HEK293 (cell line): Measurements from ENCODE around the gene SCIMP.
"Not testable (repeated sequence)": the region's sequence is repeated elsewhere in the genome, so short reads cannot be mapped to it uniquely, and the experiment has no call there.

ENCODE experiments used
- CTCF ChIA-PET: fragments of 350-600 bp; formaldehyde crosslinking; extraction: SDS; loops from one replicate; lab custom pipeline; 2021; ENCODE audit warnings: antibody characterized with exemption; lab: Yijun Ruan, JAX
- POLR2A ChIA-PET: fragments of 300-600 bp; formaldehyde crosslinking; extraction: SDS; loops from one replicate; lab custom pipeline; 2020; ENCODE audit warnings: antibody characterized with exemption, inconsistent platforms; lab: Yijun Ruan, JAX
- H3K27ac ChIP-seq: fragments of 200-500 bp; sonication (Bioruptor generic); 2 replicates; pipeline ENCODE4 v1.5.1; 2014; ENCODE audit warnings: low read depth, low read length, control low read depth, inconsistent platforms; ENCODE audit errors: extremely low read depth
- H3K36me3 ChIP-seq, 2 experiments: fragments of 200-500 bp in 1 of 2; sonication (Bioruptor generic) in 1 of 2; 1 replicate in 1 of 2; 2 replicates in 1 of 2; pipeline ENCODE4 v1.5.1; 2014 to 2017; ENCODE audit warnings: inconsistent platforms in 2 of 2, low read length in 2 of 2; ENCODE audit not compliant: control insufficient read depth in 2 of 2, insufficient read depth in 1 of 2
- H3K4me1 ChIP-seq: fragments of 200-500 bp; sonication (Bioruptor generic); 2 replicates; pipeline ENCODE4 v1.5.1; 2014; ENCODE audit warnings: mild to moderate bottlenecking, low read length, inconsistent platforms; ENCODE audit not compliant: control insufficient read depth, insufficient read depth
- H3K4me3 ChIP-seq: 2 replicates; pipeline ENCODE4 v1.5.1; 2011; ENCODE audit warnings: low read depth, mild to moderate bottlenecking, control low read depth, low read length, moderate library complexity
- H3K9me3 ChIP-seq: fragments of 200-500 bp; sonication (Bioruptor generic); 2 replicates; pipeline ENCODE4 v1.5.1; 2014; ENCODE audit warnings: low read depth, low read length, inconsistent platforms; ENCODE audit not compliant: control insufficient read depth, insufficient read depth
- GFI1B ChIP-seq: fragments of 450-650 bp; formaldehyde crosslinking; IDR thresholded peaks from 2 replicates; pipeline ENCODE4 v1.5.1; 2016; ENCODE audit warnings: missing biosample characterization, missing genetic modification characterization
- MEIS1 ChIP-seq: sonication (generic); formaldehyde crosslinking; IDR thresholded peaks from 2 replicates; pipeline ENCODE4 v1.8.1; 2022; ENCODE audit warnings: missing genetic modification reagents, mild to moderate bottlenecking, borderline replicate concordance
- PRDM2 ChIP-seq: fragments of 450-650 bp; formaldehyde crosslinking; IDR thresholded peaks from 2 replicates; pipeline ENCODE4 v1.5.1; 2016; ENCODE audit warnings: missing biosample characterization, missing genetic modification characterization, borderline replicate concordance
- RBAK ChIP-seq: fragments of 450-650 bp; formaldehyde crosslinking; IDR thresholded peaks from 2 replicates; pipeline ENCODE4 v1.5.1; 2016; ENCODE audit warnings: missing biosample characterization, missing genetic modification characterization
- SP3 ChIP-seq: fragments of 450-650 bp; formaldehyde crosslinking; IDR thresholded peaks from 2 replicates; pipeline ENCODE4 v1.5.1; 2016; ENCODE audit warnings: missing biosample characterization, missing genetic modification characterization
- ZIC2 ChIP-seq: fragments of 450-650 bp; formaldehyde crosslinking; IDR thresholded peaks from 2 replicates; pipeline ENCODE4 v1.5.1; 2016; ENCODE audit warnings: missing biosample characterization, missing genetic modification characterization
- ZNF138 ChIP-seq: fragments of 450-650 bp; formaldehyde crosslinking; IDR thresholded peaks from 2 replicates; pipeline ENCODE4 v1.5.1; 2016; ENCODE audit warnings: missing biosample characterization, missing genetic modification characterization, borderline replicate concordance
- ZNF169 ChIP-seq: fragments of 450-650 bp; formaldehyde crosslinking; IDR thresholded peaks from 2 replicates; pipeline ENCODE4 v1.5.1; 2016; ENCODE audit warnings: missing biosample characterization, missing genetic modification characterization
- ZNF184 ChIP-seq: fragments of 450-650 bp; IDR thresholded peaks from 2 replicates; pipeline ENCODE4 v1.5.1; 2018; ENCODE audit warnings: missing biosample characterization, mild to moderate bottlenecking, missing genetic modification characterization
- ZNF202 ChIP-seq: fragments of 450-650 bp; formaldehyde crosslinking; IDR thresholded peaks from 2 replicates; pipeline ENCODE4 v1.5.1; 2016; ENCODE audit warnings: missing biosample characterization, missing genetic modification characterization, borderline replicate concordance
- ZNF416 ChIP-seq: fragments of 450-650 bp; formaldehyde crosslinking; IDR thresholded peaks from 2 replicates; pipeline ENCODE4 v1.5.1; 2016; ENCODE audit warnings: missing biosample characterization, missing genetic modification characterization
- ZNF530 ChIP-seq: fragments of 450-650 bp; formaldehyde crosslinking; IDR thresholded peaks from 2 replicates; pipeline ENCODE4 v1.5.1; 2016; ENCODE audit warnings: low read depth, missing biosample characterization, missing genetic modification characterization
- ZNF555 ChIP-seq: fragments of 450-650 bp; formaldehyde crosslinking; conservative IDR thresholded peaks from 2 replicates; pipeline ENCODE4 v1.5.1; 2017; ENCODE audit warnings: missing biosample characterization, mild to moderate bottlenecking, missing genetic modification characterization, inconsistent platforms
- ZNF610 ChIP-seq: fragments of 450-650 bp; formaldehyde crosslinking; IDR thresholded peaks from 2 replicates; pipeline ENCODE4 v1.5.1; 2016; ENCODE audit warnings: missing biosample characterization, missing genetic modification characterization, borderline replicate concordance
- ZNF692 ChIP-seq: fragments of 450-650 bp; formaldehyde crosslinking; IDR thresholded peaks from 2 replicates; pipeline ENCODE4 v1.5.1; 2016; ENCODE audit warnings: missing biosample characterization, missing genetic modification characterization
- ZNF701 ChIP-seq: fragments of 450-650 bp; formaldehyde crosslinking; IDR thresholded peaks from 2 replicates; pipeline ENCODE4 v1.5.1; 2016; ENCODE audit warnings: missing biosample characterization, missing genetic modification characterization
- ZNF768 ChIP-seq: fragments of 450-650 bp; formaldehyde crosslinking; IDR thresholded peaks from 2 replicates; pipeline ENCODE4 v1.5.1; 2018; ENCODE audit warnings: missing biosample characterization, mild to moderate bottlenecking, missing genetic modification characterization
- ZNF843 ChIP-seq: fragments of 450-650 bp; formaldehyde crosslinking; IDR thresholded peaks from 2 replicates; pipeline ENCODE4 v1.5.1; 2016; ENCODE audit warnings: missing biosample characterization, missing genetic modification characterization

The SCIMP gene

GRCh38 chr17:5179003-5179402, 55.7 kb downstream of the SCIMP start:
- no peak overlapping the region for H3K27ac ChIP-seq
- H3K36me3 ChIP-seq, result peaks cover 13% of the 10 kb centered on the region in 2 experiments; a peak in 2 of 3 replicates
- peaks cover 9% of the 10 kb centered on the region for H3K9me3 ChIP-seq
- H3K4me1 ChIP-seq, result no peaks in the 10 kb centered on the region
- H3K4me3 ChIP-seq, result no peak overlapping the region
- TF ChIP-seq ZNF138 (tag by site-specific recombination) (no peak), ZNF202 (tag by site-specific recombination) (peak; percentile 66; the same call in 1 of the 2 replicates)
- TF ChIP-seq, all 188 proteins: peak for 1
- ChIA-PET POLR2A (no interaction called here), CTCF (no interaction called here)

GRCh38 chr17:5175027-5175426, 59.6 kb downstream of the SCIMP start:
- CTCF ChIA-PET, H3K27ac ChIP-seq, H3K4me1 ChIP-seq, H3K9me3 ChIP-seq, H3K4me3 ChIP-seq, POLR2A ChIA-PET: not testable (repeated sequence)
- peak; percentile 96 for TF ChIP-seq ZNF610
- H3K36me3 ChIP-seq, result peaks cover 11 to 13% of the 10 kb centered on the region in 2 experiments; a peak in 2 of 3 replicates

GRCh38 chr17:5165791-5166564, 68.7 kb downstream of the SCIMP start:
- H3K36me3 ChIP-seq, POLR2A ChIA-PET, H3K4me3 ChIP-seq, H3K27ac ChIP-seq, H3K4me1 ChIP-seq, CTCF ChIA-PET, H3K9me3 ChIP-seq: not testable (repeated sequence)

GRCh38 chr17:5164436-5164835, 70.2 kb downstream of the SCIMP start:
- Histone ChIP-seq H3K36me3 (no peaks in the 10 kb centered on the region), H3K4me3 (no peak overlapping the region), H3K4me1 (no peaks in the 10 kb centered on the region), H3K27ac (no peak overlapping the region), H3K9me3 (no peaks in the 10 kb centered on the region)
- no peak for TF ChIP-seq ZNF138 (tag by site-specific recombination)
- no peak for TF ChIP-seq MEIS1 (CRISPR knock-in tag)
- no peak for TF ChIP-seq ZNF169 (tag by site-specific recombination)
- TF ChIP-seq ZNF416, result no peak
- TF ChIP-seq ZNF184, result no peak
- TF ChIP-seq ZNF692 (tag by site-specific recombination), result no peak
- no peak for TF ChIP-seq ZNF843 (tag by site-specific recombination)
- TF ChIP-seq PRDM2 (tag by site-specific recombination), result no peak
- TF ChIP-seq ZNF768 (tag by site-specific recombination), result no peak
- no peak for TF ChIP-seq SP3 (tag by site-specific recombination)
- TF ChIP-seq RBAK (tag by site-specific recombination), result no peak
- no peak for TF ChIP-seq ZIC2 (tag by site-specific recombination)
- no peak for TF ChIP-seq ZNF530 (tag by site-specific recombination)
- TF ChIP-seq ZNF555 (tag by site-specific recombination), result no peak
- no peak for TF ChIP-seq GFI1B (tag by site-specific recombination)
- no peak for TF ChIP-seq ZNF701 (tag by site-specific recombination)
- ChIA-PET POLR2A (no interaction called here), CTCF (no interaction called here)

- H3K4me3 ChIP-seq, H3K9me3 ChIP-seq, H3K4me1 ChIP-seq, H3K36me3 ChIP-seq, POLR2A ChIA-PET, H3K27ac ChIP-seq, CTCF ChIA-PET: not testable (repeated sequence)
Measured at GRCh38 chr17:5161793-5162192, 72.9 kb downstream of the SCIMP start.
